Central memory CD8-positive, alpha-beta T cell (primary cell): ENCODE results near the gene CCDC102B.
"Not testable (repeated sequence)": the region's sequence is repeated elsewhere in the genome, so short reads cannot be mapped to it uniquely, and the experiment has no call there.

Experiments used
- ATAC-seq: fragments of 150-1000 bp; cut with Tn5 transposase; replicated peaks from 2 replicates; pipeline ENCODE4 v1.10.0; 2022; ENCODE audit warnings: mild to moderate bottlenecking, moderate FRiP score, moderate number of reproducible peaks; ENCODE audit not compliant: poor library complexity, severe bottlenecking; ENCODE audit errors: extremely low read depth
- DNase-seq, 2 donors: peaks; one replicate each; pipeline ENCODE4 v3.0.0; 2021; ENCODE audit warnings: low spot score in 2 of 2
- H3K27ac Mint-ChIP-seq: one replicate; pipeline ENCODE4 v1.8.0; 2022; ENCODE audit warnings: low read depth, mild to moderate bottlenecking, moderate library complexity, mixed read lengths
- H3K27me3 Mint-ChIP-seq: one replicate; pipeline ENCODE4 v1.8.0; 2022; ENCODE audit warnings: mixed read lengths
- H3K36me3 Mint-ChIP-seq: one replicate; pipeline ENCODE4 v1.8.0; 2022; ENCODE audit warnings: mild to moderate bottlenecking, moderate library complexity, mixed read lengths; ENCODE audit not compliant: insufficient read depth
- H3K4me1 Mint-ChIP-seq: one replicate; pipeline ENCODE4 v1.8.0; 2022; ENCODE audit warnings: mixed read lengths
- H3K4me3 Mint-ChIP-seq: one replicate; pipeline ENCODE4 v1.8.0; 2022; ENCODE audit warnings: mild to moderate bottlenecking, moderate library complexity, mixed read lengths
- H3K9me3 Mint-ChIP-seq: one replicate; pipeline ENCODE4 v1.8.0; 2022; ENCODE audit warnings: mixed read lengths

CCDC102B gene

DNA sequence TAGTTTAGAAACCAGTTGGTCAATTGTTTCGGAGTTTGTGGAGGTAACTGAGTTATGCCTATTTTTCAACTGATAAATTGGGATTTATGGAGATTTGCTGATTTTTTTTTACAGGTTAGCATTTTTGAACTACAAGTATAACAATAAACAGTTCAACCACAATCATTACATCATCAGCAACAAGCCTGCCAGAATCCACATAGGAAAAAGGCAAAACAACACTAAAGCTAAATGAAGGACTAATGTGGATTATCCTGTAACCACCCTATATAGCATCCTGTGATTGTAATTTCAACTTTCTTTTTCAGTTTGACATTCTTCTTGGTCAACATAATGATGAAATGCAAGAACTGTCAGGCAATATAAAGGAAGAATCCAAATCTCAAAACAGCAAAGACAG, 76.5 kb downstream of the CCDC102B start:
- no peaks in the 10 kb centered on the region for H3K27me3 Mint-ChIP-seq
- no peaks in the 10 kb centered on the region for H3K36me3 Mint-ChIP-seq
- no peaks in the 10 kb centered on the region for H3K9me3 Mint-ChIP-seq
- no peak overlapping the region for H3K4me3 Mint-ChIP-seq
- no peaks in the 10 kb centered on the region for H3K4me1 Mint-ChIP-seq
- H3K27ac Mint-ChIP-seq = no peak overlapping the region
- ATAC-seq (no peak), DNase-seq (no peak)

DNA sequence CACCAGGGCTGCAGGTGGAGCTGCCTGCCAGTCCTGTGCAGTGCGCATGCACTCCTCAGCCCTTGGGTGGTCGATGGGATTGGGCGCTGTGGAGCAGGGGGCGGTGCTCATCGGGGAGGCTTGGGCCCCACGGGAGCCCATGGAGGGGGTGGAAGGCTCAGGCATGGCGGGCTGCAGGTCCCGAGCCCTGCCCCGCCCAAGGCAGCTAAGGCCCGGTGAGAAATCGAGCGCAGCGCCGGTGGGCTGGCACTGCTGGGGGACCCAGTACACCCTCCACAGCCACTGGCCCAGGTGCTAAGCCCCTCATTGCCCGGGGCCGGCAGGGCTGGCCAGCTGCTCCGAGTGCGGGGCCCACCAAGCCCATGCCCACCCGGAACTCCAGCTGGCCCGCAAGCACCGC, 82.1 kb downstream of the CCDC102B start:
- H3K36me3 Mint-ChIP-seq, H3K27me3 Mint-ChIP-seq, ATAC-seq, H3K9me3 Mint-ChIP-seq, DNase-seq, H3K4me1 Mint-ChIP-seq, H3K4me3 Mint-ChIP-seq, H3K27ac Mint-ChIP-seq: not testable (repeated sequence)

GRCh38 chr18:68887410-68887809, 89.5 kb downstream of the CCDC102B start:
- Mint-ChIP-seq H3K4me3 (no peak overlapping the region), H3K4me1 (no peaks in the 10 kb centered on the region), H3K27ac (no peak overlapping the region), H3K27me3 (no peaks in the 10 kb centered on the region), H3K36me3 (no peaks in the 10 kb centered on the region), H3K9me3 (no peaks in the 10 kb centered on the region)
- ATAC-seq (no peak), DNase-seq (no peak)

- Mint-ChIP-seq H3K27me3 (no peaks in the 10 kb centered on the region), H3K27ac (no peak overlapping the region), H3K4me3 (no peak overlapping the region), H3K9me3 (no peaks in the 10 kb centered on the region), H3K36me3 (no peaks in the 10 kb centered on the region), H3K4me1 (no peaks in the 10 kb centered on the region)
- no peak for DNase-seq
- no peak for ATAC-seq
These were observed 95.5 kb downstream of the CCDC102B start for GRCh38 chr18:68893354-68893753.

GRCh38 chr18:68897286-68897685, 99.4 kb downstream of the CCDC102B start:
- Mint-ChIP-seq H3K4me1 (no peaks in the 10 kb centered on the region), H3K27ac (no peak overlapping the region), H3K4me3 (no peak overlapping the region), H3K36me3 (no peaks in the 10 kb centered on the region), H3K9me3 (no peaks in the 10 kb centered on the region), H3K27me3 (no peaks in the 10 kb centered on the region)
- ATAC-seq (no peak), DNase-seq (no peak)

DNA sequence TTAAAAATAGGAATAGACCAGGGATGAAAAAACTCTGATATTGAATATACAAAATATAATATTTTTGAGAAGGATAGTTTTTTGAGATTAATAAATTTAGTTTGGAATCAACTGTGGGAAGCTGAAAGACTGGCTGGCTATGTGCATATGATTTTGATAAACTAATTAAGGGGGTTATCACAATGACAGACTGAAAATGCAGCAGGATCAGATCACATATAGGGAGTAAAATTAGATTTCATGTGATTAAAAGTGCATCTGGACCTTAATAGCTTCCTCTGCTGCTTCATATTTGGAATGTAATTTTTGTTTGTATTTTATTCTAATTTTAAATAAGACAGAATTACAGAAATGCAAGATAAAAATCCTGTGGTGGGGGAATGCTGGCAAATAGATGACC, 111.7 kb downstream of the CCDC102B start:
- Mint-ChIP-seq H3K36me3 (no peaks in the 10 kb centered on the region), H3K27me3 (no peaks in the 10 kb centered on the region), H3K9me3 (peaks cover 5% of the 10 kb centered on the region), H3K4me1 (peaks cover 7% of the 10 kb centered on the region), H3K27ac (no peak overlapping the region), H3K4me3 (no peak overlapping the region)
- ATAC-seq = no peak
- no peak for DNase-seq

- DNase-seq (no peak), ATAC-seq (no peak)
- Mint-ChIP-seq H3K27ac (no peak overlapping the region), H3K4me3 (no peak overlapping the region), H3K27me3 (no peaks in the 10 kb centered on the region), H3K36me3 (no peaks in the 10 kb centered on the region), H3K4me1 (peaks cover 7% of the 10 kb centered on the region), H3K9me3 (no peaks in the 10 kb centered on the region)
These were observed 117.2 kb downstream of the CCDC102B start for GRCh38 chr18:68915061-68915460.

- Mint-ChIP-seq H3K27me3 (no peaks in the 10 kb centered on the region), H3K4me1 (peaks cover 7% of the 10 kb centered on the region), H3K9me3 (no peaks in the 10 kb centered on the region), H3K27ac (no peak overlapping the region), H3K36me3 (no peaks in the 10 kb centered on the region), H3K4me3 (no peak overlapping the region)
- DNase-seq (no peak), ATAC-seq (no peak)
These were observed 118.9 kb downstream of the CCDC102B start for GRCh38 chr18:68916734-68917133.

DNA sequence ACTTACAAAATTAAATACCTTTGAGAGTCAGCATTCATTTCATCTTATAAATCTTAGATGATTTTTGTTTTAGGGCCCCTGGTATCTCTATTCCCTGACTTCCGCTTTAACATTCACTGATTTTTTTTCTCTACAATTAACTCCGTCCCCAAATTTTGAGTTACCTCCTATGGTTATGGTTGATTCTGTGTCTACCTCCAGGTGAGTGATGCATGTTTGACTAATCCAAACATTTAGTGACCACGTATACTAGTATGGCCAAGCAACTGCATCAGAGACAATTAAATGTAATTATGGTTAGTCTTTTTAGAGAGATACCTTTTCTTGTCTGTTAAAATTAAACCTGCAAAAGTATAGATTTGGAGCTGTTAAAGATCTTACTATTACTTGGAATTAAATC, 120.3 kb downstream of the CCDC102B start:
- H3K27me3 Mint-ChIP-seq = no peaks in the 10 kb centered on the region
- H3K9me3 Mint-ChIP-seq = no peaks in the 10 kb centered on the region
- DNase-seq (no peak), ATAC-seq (no peak)
- no peak overlapping the region for H3K27ac Mint-ChIP-seq
- no peaks in the 10 kb centered on the region for H3K36me3 Mint-ChIP-seq
- peaks cover 5% of the 10 kb centered on the region for H3K4me1 Mint-ChIP-seq
- no peak overlapping the region for H3K4me3 Mint-ChIP-seq

- no peaks in the 10 kb centered on the region for H3K36me3 Mint-ChIP-seq
- H3K27me3 Mint-ChIP-seq = no peaks in the 10 kb centered on the region
- no peak overlapping the region for H3K4me3 Mint-ChIP-seq
- H3K9me3 Mint-ChIP-seq = no peaks in the 10 kb centered on the region
- H3K27ac Mint-ChIP-seq = no peak overlapping the region
- no peak for ATAC-seq
- no peaks in the 10 kb centered on the region for H3K4me1 Mint-ChIP-seq
- no peak for DNase-seq
These were observed 122.0 kb downstream of the CCDC102B start for GRCh38 chr18:68919900-68920299.

GRCh38 chr18:68922392-68922791, 124.5 kb downstream of the CCDC102B start:
- no peaks in the 10 kb centered on the region for H3K36me3 Mint-ChIP-seq
- no peak for ATAC-seq

DNA sequence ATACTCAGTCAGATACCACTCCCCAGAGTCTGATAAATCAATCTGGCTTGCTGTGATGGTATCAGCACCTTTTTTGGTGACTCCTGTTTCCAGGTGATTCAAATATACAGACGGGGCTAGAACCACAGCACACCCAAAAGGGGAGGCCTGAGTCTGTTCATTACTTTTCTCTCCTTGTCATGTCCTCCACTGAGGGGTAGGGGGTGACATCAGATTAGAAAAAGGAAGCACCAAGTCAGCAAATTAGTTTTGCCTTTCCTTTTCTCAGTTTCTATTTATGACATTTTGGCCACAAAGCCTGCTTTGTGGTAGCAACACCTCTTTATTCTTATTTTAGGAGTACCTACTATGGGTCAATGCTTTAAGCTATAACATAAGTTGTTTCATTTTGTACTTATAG, 127.4 kb downstream of the CCDC102B start:
- Mint-ChIP-seq H3K27ac (no peak overlapping the region), H3K27me3 (no peaks in the 10 kb centered on the region), H3K9me3 (no peaks in the 10 kb centered on the region), H3K4me1 (no peaks in the 10 kb centered on the region), H3K36me3 (no peaks in the 10 kb centered on the region), H3K4me3 (no peak overlapping the region)
- no peak for ATAC-seq
- no peak for DNase-seq

More at GRCh38 chr18:68922392-68922791, 124.5 kb downstream of the CCDC102B start:
- H3K27me3 Mint-ChIP-seq = no peaks in the 10 kb centered on the region
- no peak overlapping the region for H3K4me3 Mint-ChIP-seq
- no peaks in the 10 kb centered on the region for H3K9me3 Mint-ChIP-seq
- H3K4me1 Mint-ChIP-seq = no peaks in the 10 kb centered on the region
- no peak for DNase-seq
- H3K27ac Mint-ChIP-seq = no peak overlapping the region

DNA sequence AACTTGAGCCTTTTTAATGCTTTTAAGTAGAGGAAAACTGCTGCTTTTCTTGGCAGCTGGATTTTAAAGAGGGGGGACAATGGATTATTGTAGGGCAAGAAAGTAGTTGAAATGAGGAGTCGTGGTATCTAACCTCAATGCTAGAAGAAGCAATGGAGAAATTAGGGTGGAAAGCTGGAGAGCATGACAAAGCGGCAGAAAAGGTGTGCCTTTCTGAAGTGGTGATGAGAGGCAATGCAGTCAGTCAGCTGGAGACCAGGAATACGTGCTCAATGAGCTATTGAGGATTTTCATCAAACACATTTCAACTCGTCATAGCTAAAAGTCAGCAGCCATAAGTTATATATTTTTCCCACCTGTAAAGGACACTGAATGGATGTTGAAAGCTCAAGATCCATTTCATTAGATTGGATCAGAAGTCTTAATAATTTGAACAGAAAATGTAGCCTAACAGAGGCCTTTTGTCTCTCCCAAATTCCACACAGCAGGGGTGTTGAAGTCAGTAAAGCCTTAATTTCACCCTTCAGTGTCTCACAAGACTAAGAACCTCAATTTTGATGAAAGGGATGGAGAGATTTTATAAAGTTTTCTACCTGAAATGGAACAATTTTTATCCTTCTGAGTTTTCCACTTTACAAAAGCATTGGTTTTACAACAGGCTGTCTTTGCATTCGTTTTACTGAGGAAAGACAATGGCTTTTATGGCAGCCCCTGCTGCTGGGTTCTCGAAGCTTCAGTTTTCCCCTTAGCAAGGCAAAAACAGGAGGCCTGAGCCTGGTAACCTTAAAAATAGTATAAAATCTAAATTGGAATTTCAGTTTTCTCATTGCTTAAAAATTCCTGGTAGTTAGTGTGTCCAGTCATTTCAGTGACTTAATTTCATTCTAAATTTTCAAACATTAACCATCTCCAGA, 131.1 kb downstream of the CCDC102B start:
- Mint-ChIP-seq H3K27me3 (no peaks in the 10 kb centered on the region), H3K27ac (no peak overlapping the region), H3K4me1 (no peaks in the 10 kb centered on the region), H3K9me3 (no peaks in the 10 kb centered on the region), H3K4me3 (no peak overlapping the region), H3K36me3 (no peaks in the 10 kb centered on the region)
- ATAC-seq (no peak), DNase-seq (no peak)
